Duodenal mucosa (tissue), 2 donors: ENCODE results near the gene UBXN7.
"Not testable (repeated sequence)": the region's sequence is repeated elsewhere in the genome, so short reads cannot be mapped to it uniquely, and the experiment has no call there.

ENCODE experiments used
- H3K27ac ChIP-seq: one replicate; pipeline ENCODE4 v1.7.0; 2013; ENCODE audit warnings: low read depth, low read length
- H3K27me3 ChIP-seq, 2 donors: one replicate each; pipeline ENCODE4 v1.7.0; 2013; ENCODE audit warnings: low read length in 2 of 2, control low read depth in 1 of 2; ENCODE audit not compliant: insufficient read depth in 2 of 2, control insufficient read depth in 1 of 2
- H3K36me3 ChIP-seq, 2 donors: one replicate each; pipeline ENCODE4 v1.7.0; 2013; ENCODE audit warnings: low read length in 2 of 2, control low read depth in 1 of 2; ENCODE audit not compliant: insufficient read depth in 2 of 2, control insufficient read depth in 1 of 2
- H3K4me1 ChIP-seq, 2 donors: one replicate each; pipeline ENCODE4 v1.7.0; 2013; ENCODE audit warnings: low read length in 2 of 2, control low read depth in 1 of 2; ENCODE audit not compliant: insufficient read depth in 2 of 2, control insufficient read depth in 1 of 2
- H3K4me3 ChIP-seq, 2 donors: one replicate each; pipeline ENCODE4 v1.7.0; 2013; ENCODE audit warnings: low read length in 2 of 2, low read depth in 1 of 2
- H3K9ac ChIP-seq, 2 donors: one replicate each; pipeline ENCODE4 v1.7.0; 2013; ENCODE audit warnings: low read length in 2 of 2, low read depth in 1 of 2
- H3K9me3 ChIP-seq, 2 donors: one replicate each; pipeline ENCODE4 v1.7.0; 2013; ENCODE audit warnings: low read length in 2 of 2, control low read depth in 1 of 2; ENCODE audit not compliant: control insufficient read depth in 1 of 2

The UBXN7 gene

DNA sequence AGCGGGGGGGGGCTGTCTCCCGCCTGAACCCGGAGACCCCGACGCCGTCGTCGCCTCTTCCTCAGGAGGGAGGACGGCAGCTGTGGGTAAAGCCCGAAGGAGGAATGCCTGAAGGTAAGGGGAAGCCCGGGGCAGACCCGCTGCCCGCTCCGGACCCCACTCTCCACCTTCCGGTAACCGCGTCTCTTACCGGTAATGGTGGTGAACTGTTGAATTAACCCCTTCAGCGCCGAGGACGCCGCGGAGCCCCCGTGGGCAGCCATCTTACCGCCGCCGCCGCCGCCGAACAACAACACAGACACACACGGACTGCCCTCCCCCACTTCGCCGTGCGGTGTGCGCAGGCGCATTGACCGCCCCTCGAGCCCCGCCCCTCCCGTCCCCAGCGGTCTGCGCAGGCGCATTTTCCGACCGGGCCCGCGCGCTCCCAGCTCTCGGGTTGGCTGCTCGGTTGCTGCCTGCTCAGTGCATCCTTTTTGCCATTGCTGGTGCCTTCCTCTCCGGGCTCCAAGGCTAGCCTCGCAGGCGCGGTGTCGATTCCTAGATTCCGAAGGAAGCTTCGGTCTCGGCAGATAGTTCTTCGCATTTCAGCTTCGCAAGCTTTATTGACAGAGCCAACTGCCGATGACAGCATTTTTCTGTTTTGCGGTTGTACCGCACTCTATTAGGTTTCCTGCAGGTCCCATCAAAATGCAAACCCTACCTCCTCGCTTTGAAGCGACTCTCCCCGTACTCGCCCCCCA is at the start of gene UBXN7:
UBXN7 (minus strand) TSS at position 291 of the 743 bp plus-strand sequence; CDS start at position 263, 28 bp downstream.
- Histone ChIP-seq H3K36me3 (no peaks in the 10 kb centered on the region), H3K4me3 (peak within 1 kb of the TSS; percentile 95 to 97), H3K4me1 (peaks cover 4 to 5% of the 10 kb centered on the region in 2 donors), H3K9me3 (no peaks in the 10 kb centered on the region), H3K27me3 (no peaks in the 10 kb centered on the region), H3K27ac (peak within 1 kb of the TSS; percentile 70), H3K9ac (peak within 1 kb of the TSS; percentile 89 to 91)

DNA sequence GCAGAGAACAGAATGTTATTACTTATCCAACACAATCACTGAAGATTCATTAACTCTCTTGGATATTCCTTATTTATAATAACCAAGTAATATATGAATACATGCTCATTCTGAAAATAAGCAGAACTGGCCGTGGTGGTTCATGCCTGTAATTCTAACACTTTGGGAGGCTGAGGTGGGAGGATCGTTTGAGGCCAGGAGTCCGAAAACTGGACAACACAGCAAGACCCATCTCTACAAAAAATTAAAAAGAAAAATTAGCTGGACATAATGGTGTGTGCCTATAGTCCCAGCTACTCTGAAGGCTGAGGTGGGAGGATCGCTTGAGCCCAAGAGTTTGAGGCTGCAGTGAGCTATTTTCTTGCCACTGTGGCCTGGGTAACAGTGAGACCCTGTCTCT is 45.5 kb upstream of the UBXN7 start:
- no peaks in the 10 kb centered on the region for H3K4me1 ChIP-seq
- H3K9ac ChIP-seq = no peak overlapping the region
- H3K9me3 ChIP-seq = no peaks in the 10 kb centered on the region
- H3K36me3 ChIP-seq = peaks cover 13 to 63% of the 10 kb centered on the region in 2 donors
- no peak overlapping the region for H3K4me3 ChIP-seq
- no peak overlapping the region for H3K27ac ChIP-seq
- no peaks in the 10 kb centered on the region for H3K27me3 ChIP-seq

DNA sequence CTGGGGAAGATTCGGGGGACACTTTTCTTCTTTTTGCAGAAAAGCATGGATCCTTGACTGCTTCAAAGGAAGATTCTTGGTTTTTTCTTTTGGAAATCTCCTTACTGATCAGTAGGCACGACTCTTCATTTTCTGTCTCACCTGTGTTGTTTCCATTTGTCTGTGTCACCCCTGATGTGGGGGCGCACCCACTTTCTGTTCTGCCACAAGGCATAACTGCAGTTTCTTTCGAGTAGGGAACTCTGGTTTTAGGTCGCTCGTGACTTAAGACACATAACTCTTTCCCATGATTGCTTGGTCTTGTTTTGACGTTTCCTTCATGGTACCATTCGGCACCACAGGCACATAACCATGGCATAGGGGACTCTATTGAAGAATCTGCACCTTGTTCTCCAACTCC is 40.1 kb upstream of the UBXN7 start:
- Histone ChIP-seq H3K9ac (no peak overlapping the region), H3K9me3 (no peaks in the 10 kb centered on the region), H3K27me3 (no peaks in the 10 kb centered on the region), H3K4me3 (no peak overlapping the region), H3K36me3 (peaks cover 24 to 53% of the 10 kb centered on the region in 2 donors), H3K4me1 (no peaks in the 10 kb centered on the region), H3K27ac (no peak overlapping the region)

- no peak overlapping the region for H3K27ac ChIP-seq
- H3K36me3 ChIP-seq = peaks cover 24 to 46% of the 10 kb centered on the region in 2 donors
- no peaks in the 10 kb centered on the region for H3K4me1 ChIP-seq
- H3K27me3 ChIP-seq = no peaks in the 10 kb centered on the region
- H3K9me3 ChIP-seq = no peaks in the 10 kb centered on the region
- no peak overlapping the region for H3K4me3 ChIP-seq
- no peak overlapping the region for H3K9ac ChIP-seq
Measured at GRCh38 chr3:196471551-196471950, 39.3 kb upstream of the UBXN7 start.

GRCh38 chr3:196470182-196470581 is 38.0 kb upstream of the UBXN7 start:
- H3K27ac ChIP-seq, H3K9ac ChIP-seq, H3K27me3 ChIP-seq, H3K4me3 ChIP-seq, H3K4me1 ChIP-seq, H3K9me3 ChIP-seq: not testable (repeated sequence)
- peaks cover 24 to 44% of the 10 kb centered on the region in 2 donors for H3K36me3 ChIP-seq

DNA sequence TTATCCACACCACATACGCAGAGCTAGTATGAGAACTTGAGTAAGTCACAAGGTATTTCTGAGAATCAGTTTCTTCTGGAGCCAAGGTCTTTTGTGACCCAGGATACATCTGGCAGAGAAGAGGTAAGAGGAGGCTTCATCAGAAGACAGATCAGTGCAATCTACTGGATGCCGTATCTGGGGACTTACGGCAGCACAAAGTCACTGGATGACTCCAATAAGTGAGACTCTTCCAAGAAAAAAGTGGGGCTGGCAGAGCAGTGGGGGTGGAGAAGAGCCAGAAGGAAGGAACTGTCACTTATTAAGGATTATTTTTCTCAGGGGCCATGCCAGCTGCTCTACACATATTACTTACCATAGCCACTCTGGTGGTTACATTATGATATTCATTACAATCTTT is 31.6 kb upstream of the UBXN7 start:
- no peak overlapping the region for H3K4me3 ChIP-seq
- H3K4me1 ChIP-seq = no peaks in the 10 kb centered on the region

DNA sequence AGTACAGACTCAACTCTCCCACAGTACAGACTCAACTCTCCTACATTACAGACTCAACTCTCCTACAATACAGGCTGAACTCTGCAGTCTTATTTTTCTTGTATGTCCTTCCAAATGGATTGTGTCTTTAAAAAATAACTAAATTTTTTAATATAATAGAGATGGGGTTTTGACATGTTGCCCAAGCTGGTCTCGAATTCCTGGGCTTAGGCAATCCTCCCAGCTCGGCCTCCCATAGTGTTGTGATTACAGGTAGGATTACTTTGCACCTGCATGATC is 31.2 kb upstream of the UBXN7 start:
- Histone ChIP-seq H3K9ac (no peak overlapping the region), H3K4me1 (no peaks in the 10 kb centered on the region), H3K27ac (no peak overlapping the region), H3K4me3 (no peak overlapping the region), H3K36me3 (peaks cover 0 to 2% of the 10 kb centered on the region in 2 donors), H3K9me3 (no peaks in the 10 kb centered on the region), H3K27me3 (no peaks in the 10 kb centered on the region)

More for the DNA sequence above, 31.6 kb upstream of the UBXN7 start:
- peaks cover 0 to 3% of the 10 kb centered on the region in 2 donors for H3K36me3 ChIP-seq
- H3K27me3 ChIP-seq = no peaks in the 10 kb centered on the region
- no peaks in the 10 kb centered on the region for H3K9me3 ChIP-seq
- H3K9ac ChIP-seq = no peak overlapping the region
- H3K27ac ChIP-seq = no peak overlapping the region

DNA sequence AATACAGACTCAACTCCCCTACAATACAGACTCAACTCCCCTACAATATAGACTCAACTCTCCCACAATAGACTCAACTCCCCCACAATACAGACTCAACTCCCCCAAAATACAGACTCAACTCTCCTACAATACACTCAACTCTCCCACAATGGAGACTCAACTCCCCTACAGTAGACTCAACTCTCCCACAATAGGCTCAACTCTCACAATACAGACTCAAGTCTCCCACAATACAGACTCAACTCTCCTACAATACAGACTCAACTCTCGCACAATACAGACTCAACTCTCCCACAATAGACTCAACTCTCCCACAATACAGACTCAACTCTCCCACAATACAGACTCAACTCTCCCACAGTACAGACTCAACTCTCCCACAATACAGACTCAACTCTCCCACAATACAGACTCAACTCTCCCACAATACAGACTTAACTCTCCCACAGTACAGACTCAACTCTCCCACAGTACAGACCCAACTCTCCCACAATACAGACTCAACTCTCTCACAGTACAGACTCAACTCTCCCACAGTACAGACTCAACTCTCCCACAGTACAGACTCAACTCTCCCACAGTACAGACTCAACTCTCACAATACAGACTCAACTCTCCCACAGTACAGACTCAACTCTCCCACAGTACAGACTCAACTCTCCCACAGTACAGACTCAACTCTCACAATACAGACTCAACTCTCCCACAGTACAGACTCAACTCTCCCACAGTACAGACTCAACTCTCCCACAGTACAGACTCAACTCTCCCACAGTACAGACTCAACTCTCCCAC is 30.7 kb upstream of the UBXN7 start:
- H3K9ac ChIP-seq, H3K27me3 ChIP-seq, H3K4me3 ChIP-seq, H3K9me3 ChIP-seq, H3K27ac ChIP-seq, H3K4me1 ChIP-seq, H3K36me3 ChIP-seq: not testable (repeated sequence)

- Histone ChIP-seq H3K4me3 (no peak overlapping the region), H3K27ac (no peak overlapping the region), H3K4me1 (no peaks in the 10 kb centered on the region), H3K9ac (no peak overlapping the region), H3K27me3 (no peaks in the 10 kb centered on the region), H3K9me3 (no peaks in the 10 kb centered on the region), H3K36me3 (no peaks in the 10 kb centered on the region)
Measured at GRCh38 chr3:196458063-196458462, 25.8 kb upstream of the UBXN7 start.

- H3K9me3 ChIP-seq, H3K27ac ChIP-seq, H3K4me3 ChIP-seq, H3K27me3 ChIP-seq, H3K36me3 ChIP-seq, H3K9ac ChIP-seq, H3K4me1 ChIP-seq: not testable (repeated sequence)
Measured at GRCh38 chr3:196457470-196457869, 25.2 kb upstream of the UBXN7 start.
